HG03432 (cell line): ENCODE measurements around the gene COX6A2.
"Not testable (repeated sequence)": the region's sequence is repeated elsewhere in the genome, so short reads cannot be mapped to it uniquely, and the experiment has no call there.

Source experiments
- ATAC-seq: cut with Tn5 transposase; IDR thresholded peaks from one replicate; pipeline ENCODE4 v1.9.1; 2021; ENCODE audit warnings: mild to moderate bottlenecking, moderate library complexity; ENCODE audit not compliant: unreplicated experiment

COX6A2 gene

DNA sequence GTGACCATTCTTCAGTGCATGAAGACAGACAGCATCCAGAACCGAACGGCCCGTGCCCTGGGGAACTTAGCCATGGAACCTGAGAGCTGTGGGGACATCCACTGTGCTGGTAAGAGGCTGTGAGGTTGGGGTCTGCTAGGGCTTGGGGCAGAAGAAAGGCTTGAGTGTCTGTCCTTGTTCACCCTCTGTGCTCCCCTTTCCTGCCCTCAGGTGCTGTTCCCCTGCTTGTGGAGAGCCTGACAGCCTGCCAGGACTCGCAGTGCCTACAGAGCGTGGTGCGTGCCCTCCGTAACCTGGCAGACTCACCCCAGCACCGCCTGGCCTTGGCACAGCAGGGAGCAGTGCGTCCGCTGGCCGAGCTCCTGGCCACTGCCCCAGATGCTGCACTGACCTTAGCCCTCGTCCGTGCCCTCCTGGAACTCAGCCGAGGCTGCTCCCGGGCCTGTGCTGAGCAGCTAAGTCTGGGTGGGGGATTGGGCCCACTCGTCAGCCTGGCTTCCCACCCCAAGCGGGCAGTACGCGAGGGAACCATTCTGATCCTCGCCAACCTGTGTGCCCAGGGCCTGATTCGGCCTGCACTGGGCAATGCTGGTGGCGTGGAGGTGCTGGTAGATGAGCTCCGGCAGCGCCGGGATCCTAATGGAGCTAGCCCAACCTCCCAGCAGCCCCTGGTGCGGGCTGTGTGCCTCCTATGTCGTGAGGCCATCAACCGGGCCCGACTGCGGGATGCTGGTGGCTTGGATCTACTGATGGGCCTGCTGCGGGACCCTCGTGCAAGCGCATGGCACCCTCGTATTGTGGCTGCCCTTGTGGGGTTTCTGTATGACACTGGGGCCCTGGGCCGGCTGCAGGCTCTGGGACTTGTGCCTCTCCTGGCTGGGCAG is 34.0 kb upstream of the COX6A2 start:
- no peak for ATAC-seq

DNA sequence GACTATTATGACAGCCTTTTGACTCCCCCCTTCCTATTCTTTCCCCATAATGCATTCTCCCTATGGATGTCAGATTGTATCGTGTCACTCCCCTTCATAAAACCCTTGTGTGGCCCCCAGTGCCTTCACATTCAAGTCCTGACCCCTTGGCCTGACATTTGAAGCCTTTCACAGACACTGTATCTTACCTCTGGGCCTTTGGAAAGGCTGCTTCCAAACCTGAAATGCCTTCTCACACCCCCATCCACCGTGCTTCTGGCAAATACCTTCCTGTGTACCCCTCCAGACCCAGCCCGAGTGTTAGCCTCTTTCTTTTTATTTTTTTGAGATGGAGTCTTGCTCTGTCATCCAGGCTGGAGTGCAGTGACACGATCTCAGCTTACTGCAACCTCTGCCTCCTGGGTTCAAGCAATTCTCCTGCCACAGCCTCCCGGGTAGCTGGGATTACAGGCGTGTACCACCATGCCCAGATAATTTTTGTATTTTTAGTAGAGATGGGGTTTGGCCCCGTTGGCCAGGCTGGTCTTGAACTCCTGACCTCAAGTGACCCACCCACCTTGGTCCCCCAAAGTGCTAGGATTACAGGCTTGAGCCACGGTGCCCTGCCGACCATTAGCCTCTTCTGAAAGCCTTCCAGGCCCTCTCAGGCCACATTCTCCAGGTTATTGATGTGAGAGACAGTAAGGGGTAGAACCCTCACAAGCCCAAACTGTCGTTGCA is 33.2 kb upstream of the COX6A2 start:
- ATAC-seq: no peak

DNA sequence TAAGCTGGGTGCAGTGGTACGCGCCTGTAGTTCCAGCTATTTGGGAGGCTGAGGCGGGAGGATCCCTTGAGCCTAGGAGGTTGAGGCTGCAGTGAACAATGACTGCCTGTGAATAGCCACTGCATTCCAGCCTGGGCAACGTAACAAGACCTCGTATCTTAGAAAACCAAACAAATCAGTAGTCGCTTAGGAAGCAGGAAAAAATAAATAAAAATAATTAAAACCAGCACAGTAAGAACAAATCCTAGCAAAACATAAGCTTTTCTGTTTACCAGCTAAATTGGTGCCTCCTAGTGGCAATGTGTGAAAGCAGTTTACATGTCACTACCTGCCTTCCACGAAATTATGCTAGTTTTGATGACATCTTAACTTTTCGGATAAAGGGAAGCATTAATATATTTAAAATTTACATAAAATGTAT is 32.4 kb upstream of the COX6A2 start:
- ATAC-seq: no peak

DNA sequence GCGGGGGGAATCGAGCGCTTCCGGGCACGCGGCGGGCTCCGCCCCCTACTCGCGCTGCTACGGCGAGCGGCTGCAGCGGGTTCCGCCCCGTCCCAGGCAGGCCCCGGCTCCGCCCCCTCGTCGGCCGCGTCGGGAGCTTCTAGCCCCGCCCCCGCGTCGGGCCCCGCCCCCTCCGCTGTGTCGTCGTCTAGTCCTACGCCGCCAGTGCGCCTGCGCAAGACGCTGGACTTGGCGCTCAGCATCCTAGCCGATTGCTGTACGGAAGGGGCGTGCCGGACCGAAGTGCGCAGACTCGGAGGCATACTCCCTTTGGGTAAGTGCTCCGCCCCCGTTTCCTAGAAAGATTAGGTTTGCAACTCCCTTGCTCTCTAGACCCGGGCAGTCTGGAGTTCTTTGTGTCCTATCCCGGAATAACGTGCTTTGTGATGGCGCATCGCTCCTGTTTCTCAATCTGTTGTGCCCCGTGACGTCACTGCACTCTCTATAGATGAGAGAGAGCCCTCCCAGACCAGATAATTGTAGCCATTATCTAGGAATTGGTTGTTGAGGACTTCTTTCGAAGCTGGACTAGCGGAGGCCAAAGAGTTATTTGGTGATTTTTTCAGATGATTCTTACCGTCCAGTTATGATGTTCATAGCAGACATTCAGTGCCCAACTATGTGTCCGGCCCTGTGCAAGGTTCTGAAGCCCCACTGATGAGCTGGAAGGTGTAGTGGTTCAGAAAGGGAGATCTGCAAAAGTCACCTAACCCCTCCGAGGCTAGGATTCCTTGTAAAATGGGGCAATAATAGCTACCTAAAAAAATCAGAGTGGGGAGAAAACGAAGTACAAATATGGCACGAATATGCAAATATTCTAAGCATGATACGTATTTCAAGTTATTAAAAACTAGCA is 31.8 kb upstream of the COX6A2 start:
- ATAC-seq: peak; percentile 77

DNA sequence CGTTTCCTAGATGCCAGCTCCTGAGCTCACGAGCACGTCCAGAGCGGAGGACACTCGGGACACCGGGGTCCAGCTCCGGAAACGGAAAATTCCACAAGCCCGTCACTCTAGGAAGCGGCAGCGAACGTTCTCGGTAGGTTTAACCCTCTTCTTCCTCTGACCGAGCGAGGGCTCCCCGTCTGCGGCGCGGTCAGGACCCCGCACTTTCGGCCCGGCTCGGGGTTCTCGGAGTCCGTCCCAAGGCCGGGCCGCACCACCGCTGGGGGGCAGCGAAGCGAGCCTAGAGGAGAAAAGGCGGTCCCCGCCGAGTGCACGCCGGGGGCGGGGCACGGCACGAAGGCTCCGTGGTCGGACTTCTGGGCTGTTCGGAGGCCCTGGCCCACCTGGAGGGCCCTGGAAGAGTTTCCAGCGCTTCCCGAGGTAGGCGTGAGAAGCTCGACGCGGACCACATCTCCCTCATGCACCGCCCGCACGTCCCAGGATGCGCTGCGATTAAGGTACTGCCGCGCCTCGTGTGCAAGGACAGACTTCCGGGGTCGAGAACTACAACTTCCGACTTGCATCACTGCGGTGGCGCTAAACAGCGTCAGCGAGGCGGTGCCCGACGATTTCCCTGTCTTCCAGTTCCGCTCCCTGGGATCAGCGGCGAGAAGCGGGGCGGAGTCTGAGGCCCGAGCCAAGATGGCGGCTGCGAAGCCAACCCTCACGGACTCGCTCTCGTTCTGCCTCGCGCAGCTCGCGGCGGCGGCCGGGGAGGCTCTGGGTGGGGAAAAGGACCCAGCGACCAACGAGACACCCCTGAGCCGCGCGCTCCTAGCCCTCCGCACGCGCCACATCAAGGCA is 30.9 kb upstream of the COX6A2 start, which contains the start of gene ARMC5:
Gene ARMC5 (plus strand): TSS at position 658 of the 843 bp plus-strand sequence. CDS start 24 bp downstream, at position 682.
- peak; percentile 81 for ATAC-seq

DNA sequence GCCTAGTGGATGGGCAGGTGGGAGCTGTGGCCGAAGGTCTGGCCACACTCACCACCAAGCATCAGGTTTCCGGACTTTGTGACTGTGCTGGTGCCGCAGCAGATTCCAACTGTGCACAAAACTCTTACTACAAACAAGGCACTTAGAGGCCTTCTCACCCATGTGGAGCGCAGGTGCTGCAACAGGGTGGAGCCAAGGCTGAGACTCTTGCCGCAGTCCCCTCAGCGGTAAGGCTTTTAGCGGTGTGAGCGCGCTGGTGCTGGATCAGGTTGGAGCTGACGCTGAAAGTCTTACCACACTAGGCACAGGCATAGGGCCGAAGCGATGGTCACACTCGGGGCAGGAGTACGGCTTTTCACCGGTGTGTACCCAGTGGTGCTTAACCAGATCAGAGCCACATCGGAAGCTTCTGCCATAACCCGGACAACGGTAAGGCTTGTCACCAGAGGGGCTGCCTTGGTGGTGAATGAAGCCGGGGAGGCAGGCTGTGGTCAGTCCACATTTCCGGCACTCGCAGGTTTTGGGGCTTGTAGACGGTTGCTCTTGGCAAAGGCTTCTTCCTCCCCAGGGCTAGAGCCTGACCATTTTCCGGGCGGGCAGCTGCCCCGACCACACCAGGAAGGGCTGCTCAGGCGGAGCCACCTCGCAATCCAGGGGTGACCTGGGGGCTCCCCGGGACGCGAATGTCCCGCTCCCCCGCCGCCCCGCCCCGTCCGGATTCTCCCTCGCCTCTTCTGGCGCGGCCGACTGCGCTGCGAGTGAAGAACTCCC is 30.1 kb upstream of the COX6A2 start:
- peak; percentile 8 for ATAC-seq

DNA sequence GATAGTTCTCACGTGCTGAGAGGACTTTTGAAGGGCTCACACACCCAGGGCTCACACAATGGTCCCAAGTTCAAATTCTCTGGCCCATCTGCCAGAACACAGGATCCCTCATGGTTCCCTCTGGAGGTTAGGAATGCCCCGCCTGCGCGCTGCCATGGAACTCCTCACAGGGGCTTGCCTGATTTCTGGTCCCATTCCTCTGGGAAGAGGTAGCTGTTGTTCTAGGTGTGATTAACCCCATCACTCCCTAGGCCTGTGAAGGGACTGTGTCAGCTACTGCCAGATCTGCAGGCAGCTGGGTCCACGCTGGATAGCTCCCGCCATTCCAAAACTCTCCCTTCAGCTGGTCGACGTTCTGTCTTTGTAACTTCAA is 28.8 kb upstream of the COX6A2 start:
- no peak for ATAC-seq

DNA sequence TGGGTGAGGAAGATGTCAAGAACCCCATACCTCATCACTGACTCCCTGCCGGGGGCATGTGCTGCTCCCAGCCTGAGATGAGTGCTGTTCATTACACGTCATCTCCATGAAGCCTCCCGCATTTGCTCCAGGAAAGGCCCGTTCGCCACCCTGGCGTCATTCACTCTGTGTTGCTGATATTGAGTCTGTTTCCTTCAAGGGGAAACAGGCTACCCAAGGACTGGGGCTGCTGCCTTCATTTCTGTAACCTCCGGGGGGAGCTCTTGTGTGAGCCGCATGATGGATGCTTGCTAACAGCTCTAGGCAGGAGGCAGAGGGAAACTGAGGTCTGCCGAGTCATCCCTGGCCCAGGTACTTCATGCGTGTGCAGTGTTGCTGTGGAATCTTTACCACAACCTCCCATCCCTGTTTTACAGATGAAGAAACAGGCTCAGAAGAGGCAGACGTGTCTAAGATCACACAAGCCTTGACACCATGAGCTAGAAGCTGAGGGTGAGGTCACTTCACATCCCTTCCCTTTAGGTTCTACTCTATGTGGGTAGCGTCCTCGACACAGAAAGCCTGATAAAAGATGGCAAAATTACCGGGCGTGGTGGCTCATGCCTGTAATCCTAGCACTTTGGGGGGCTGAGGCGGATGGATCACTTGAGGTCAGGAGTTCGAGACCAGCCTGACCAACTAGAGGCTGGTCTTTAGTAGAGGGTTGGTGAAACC is 27.6 kb upstream of the COX6A2 start:
- ATAC-seq: no peak

DNA sequence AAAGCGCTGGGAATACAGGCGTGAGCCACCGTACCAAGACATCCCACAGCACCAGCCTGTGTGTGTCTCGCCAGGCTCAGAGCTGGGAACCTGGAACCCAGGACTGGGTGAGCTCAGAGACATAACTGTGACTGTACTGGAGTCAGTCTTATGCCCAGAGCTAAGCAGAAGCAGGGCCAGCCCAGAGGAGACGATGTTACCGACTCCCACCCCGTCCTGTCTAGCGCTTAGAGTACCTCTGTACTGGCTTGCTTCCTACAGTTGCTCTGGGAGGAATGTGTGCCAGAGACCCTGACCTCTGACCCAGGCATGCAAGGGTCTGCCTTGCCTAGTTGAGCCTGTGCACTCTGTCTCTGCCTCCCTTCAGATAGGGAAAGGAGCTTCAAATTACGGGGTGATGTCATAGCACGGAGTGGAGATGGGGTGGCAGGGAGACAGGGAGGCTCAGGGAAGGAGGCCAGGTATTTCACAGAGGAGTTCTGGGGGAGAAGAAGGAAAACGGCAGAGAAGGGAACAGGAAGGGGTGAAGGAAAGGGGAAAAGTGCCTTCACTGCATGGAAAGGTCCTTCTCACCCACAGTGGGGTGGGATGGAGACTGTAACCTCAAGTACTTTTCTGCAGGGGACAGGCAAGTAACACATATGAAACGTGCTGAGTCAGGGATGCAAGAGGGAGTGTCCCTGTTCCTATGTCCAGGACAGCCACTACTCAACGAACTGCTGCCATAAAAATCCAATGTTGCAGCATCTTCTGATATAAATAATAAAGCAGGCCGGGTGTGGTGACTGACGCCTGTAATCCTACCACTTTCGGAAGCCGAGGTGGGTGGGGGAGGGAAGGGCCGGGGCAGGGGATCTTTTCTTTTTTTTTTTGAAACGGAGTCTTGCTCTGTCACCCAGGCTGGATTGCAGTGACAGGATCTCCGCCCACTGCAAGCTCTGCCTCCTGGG is 25.4 kb upstream of the COX6A2 start:
- no peak for ATAC-seq

DNA sequence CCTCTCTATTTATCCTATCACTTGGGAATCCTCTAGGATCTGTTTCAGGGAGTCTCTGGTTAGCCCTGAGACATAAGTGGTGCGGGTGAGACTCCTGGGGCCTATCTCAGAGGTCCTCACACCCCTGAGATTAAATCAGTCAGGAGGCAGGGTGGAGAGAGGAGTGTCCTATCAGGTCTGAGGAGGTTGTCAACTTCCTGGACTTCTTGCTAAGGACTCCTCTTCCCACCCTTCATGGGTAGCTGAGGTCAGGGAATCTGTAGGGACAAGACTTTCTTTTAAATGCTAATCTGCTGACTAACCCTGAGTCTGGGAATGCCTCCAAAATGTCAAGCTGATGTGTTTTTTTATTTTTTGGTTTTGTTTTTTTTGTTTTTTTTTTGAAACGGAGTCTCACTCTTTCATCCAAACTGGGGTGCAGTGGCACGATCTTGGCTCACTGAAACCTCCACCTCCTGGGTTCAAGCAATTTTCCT is 24.5 kb upstream of the COX6A2 start:
- no peak for ATAC-seq

DNA sequence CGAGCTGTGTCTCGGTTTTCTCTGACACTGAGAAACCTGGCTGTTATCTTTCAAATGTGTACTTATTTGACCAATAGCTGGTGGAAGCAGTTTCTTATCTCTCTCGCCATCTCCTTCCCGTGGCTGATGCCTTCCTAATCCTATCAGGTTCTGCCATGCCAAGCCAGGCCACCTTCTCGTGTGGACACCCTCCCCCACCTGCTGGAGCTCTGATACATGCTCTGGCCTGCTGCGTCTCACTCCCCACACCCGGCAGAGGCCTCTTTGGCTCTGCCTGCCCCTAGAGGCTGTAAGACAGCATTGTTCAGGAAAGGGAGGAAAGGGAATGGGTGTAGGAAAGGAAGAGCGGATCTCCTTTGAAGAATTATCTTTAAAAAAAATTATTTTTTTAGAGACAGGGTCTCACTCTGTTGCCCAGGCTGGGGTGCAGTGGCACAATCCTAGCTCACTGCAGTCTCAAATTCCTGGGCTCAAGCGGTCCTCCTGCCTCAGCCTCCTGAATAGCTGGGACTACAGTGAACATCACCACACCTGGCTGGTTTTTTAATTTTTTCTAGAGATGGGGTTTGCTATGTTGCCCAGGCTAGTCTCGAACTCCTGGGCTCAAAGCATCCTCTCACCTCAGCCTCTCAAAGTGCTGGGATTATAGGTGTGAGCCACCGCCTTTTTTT is 23.7 kb upstream of the COX6A2 start:
- ATAC-seq: no peak

DNA sequence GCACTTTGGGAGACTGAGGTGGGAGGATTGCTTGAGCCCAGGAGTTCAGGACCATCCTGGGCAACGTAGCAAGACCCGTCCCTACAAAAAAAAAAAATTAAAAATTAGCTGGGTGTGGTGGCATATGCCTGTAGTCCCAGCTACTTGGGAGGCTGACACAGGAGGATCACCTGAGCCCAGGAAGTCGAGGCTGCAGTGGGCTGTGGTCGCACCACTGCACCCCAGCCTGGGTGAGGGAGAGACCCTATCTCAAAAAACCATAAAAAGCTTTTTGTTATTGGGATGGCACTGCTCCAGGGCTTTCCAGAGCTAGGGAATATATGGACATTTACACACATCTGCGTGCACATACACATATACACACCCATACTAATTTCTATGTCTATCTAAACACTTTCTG is 23.0 kb upstream of the COX6A2 start:
- no peak for ATAC-seq

DNA sequence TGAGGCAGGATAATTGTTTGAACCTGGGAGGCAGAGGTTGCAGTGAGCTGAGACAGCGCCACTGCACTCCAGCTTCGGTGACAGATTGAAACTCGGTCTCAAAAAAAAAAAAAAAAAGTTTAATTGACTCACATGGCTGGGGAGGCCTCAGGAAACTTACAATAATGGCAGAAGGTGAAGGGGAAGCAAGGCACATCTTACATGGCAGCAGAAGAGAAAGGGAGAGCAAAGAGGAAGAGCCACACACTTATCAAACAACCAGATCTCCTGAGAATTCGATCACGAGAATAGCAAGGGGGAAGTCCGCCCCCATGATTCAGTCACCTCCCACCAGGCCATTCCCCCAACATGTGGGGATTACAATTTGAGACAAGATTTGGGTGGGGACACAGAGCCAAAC is 17.8 kb upstream of the COX6A2 start:
- ATAC-seq: not testable (repeated sequence)

DNA sequence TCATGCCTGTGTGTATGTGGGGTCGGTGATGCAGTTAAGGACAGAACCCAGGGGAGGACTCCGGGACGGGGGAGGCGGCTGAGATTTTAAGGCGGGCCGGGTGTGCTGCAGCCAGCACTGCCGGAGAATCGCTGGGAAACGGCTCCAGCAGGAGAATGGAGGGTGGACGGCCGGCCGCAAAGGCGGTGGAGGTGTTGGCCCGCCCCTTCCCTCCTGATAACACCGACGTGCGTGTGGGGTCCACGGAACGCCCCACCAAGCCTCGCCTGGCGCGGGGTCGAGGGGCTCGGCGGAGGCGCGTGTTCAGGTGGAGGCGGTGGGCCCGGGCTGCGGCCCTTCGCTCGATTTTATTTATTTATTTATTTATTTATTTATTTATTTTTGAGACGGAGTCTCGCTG is 13.8 kb upstream of the COX6A2 start:
- no peak for ATAC-seq

DNA sequence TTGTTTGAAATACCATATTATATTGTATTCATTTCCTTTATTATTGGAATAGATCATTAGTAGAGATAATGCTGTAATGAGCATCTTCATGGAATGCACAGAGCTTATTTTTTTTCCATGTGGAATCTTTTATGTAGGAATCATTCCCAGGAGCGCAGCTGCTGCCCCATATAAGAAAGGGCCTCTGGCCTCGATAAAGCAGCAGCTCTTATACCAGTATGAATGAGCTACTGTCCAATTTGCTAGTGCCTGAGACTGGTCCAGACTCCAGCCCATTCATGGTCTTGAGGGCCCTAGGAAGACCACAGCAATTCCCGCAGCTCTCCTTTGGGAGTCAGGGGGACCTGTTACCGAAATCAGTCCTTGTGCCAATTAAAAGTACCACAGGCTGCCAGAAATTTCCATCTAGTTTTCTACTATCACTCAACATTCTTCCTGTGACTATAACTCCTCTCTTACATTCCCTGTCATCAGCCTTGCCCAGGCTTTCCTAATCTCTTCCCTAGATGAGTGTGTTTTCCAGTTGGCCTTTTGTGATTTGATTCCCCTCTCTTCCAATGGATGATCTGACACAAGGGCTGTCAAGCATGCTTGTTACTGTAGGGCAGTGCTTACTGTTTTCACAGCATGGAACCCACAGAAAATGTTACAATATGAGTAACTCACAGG is 12.5 kb upstream of the COX6A2 start:
- ATAC-seq: no peak

DNA sequence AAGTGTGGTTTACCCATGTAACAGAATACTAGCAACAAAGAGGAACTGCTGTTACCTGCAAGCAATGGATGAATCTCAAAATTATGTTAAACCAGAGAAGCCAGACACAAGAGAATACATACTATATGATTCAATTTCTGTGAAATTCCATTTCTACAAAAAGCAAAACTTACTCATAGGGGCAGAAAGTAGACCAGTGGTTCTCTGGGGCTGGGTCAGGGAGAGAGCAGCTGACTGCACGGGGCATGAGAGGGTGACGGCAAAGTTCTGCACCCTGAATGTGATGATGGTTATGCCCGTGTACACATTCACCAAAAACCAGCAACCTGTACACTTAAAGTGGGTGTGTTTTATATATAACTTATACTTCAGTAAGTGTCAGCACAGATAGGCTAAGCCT is 11.4 kb upstream of the COX6A2 start:
- ATAC-seq: no peak
